ENCODE results near the gene PPARG.

- no peak for TF ChIP-seq CTCF (IDR thresholded peaks at IDR 0.05)
- no peak for TF ChIP-seq POLR2A (IDR thresholded peaks at IDR 0.05)
Observed at GRCh38 chr3:12383218-12383617, 94.3 kb downstream of the PPARG start.

Data from stomach (tissue), 4 donors.